GM12878 (cell line): ENCODE results near the gene ELAVL3. TPM values are rescaled to one million over a fixed set of nuclear protein-coding genes. Genes with fewer than 3 reads are reported as not detected.

Experiments
- ATAC-seq: fragments of 200-7000 bp; cut with Tn5 transposase; 3 replicates; pipeline ENCODE4 v1.9.1; 2020; ENCODE audit warnings: mild to moderate bottlenecking, moderate library complexity
- BruUV-seq: library from RNA; stranded (reverse); fragments of 400-500 nt; replicated peaks from 2 replicates; lab custom pipeline; 2021; lab: Mats Ljungman, UMichigan
- CTCF ChIA-PET: fragments of 300-600 bp; sonication (Branson Sonifier 250); formaldehyde crosslinking; extraction: SDS; loops from one replicate; lab custom pipeline; 2021; ENCODE audit warnings: inconsistent platforms; lab: Yijun Ruan, JAX
- POLR2A ChIA-PET: fragments of 350-600 bp; formaldehyde crosslinking; extraction: SDS; loops from one replicate; lab custom pipeline; 2021; ENCODE audit warnings: inconsistent platforms; lab: Charles Lee
- RAD21 ChIA-PET: fragments of 300-600 bp; sonication (Branson Sonifier 250); formaldehyde crosslinking; loops from one replicate; lab custom pipeline; 2023; ENCODE audit warnings: antibody characterized with exemption; ENCODE audit not compliant: unreplicated experiment; lab: Charles Lee
- SMC1A ChIA-PET: fragments of 300-600 bp; sonication (Branson Sonifier 250); formaldehyde crosslinking; loops from one replicate; lab custom pipeline; 2023; ENCODE audit not compliant: unreplicated experiment, uncharacterized antibody; lab: Charles Lee
- DNase-seq: peaks from one replicate; pipeline ENCODE4 v3.0.0-alpha.2; 2011; ENCODE audit warnings: low read depth, low spot score
- FAIRE-seq: peaks from 3 replicates; lab custom pipeline; 2011; peaks lifted over from hg19 to GRCh38; lab: Jason Lieb, UNC
- H2AFZ ChIP-seq: 2 replicates; pipeline ENCODE4 v1.6.0; 2011; ENCODE audit warnings: low read depth, low read length, control low read depth; ENCODE audit not compliant: control insufficient read depth
- H3K27ac ChIP-seq: 2 replicates; pipeline ENCODE4 v1.5.1; 2011; ENCODE audit warnings: control low read depth; ENCODE audit not compliant: control insufficient read depth, insufficient read depth
- H3K27me3 ChIP-seq, 2 experiments: replicated peaks in 1 of 2; 2 replicates each; pipeline versions ENCODE4 v1.6.0 to v1.6.1; 2011; ENCODE audit warnings: low read length in 1 of 2; ENCODE audit not compliant: control insufficient read depth in 2 of 2, insufficient read depth in 2 of 2
- H3K36me3 ChIP-seq, 2 experiments: 2 replicates each; pipeline ENCODE4 v1.5.1; 2011; ENCODE audit warnings: low read length in 1 of 2; ENCODE audit not compliant: control insufficient read depth in 2 of 2, insufficient read depth in 2 of 2
- H3K4me1 ChIP-seq: 2 replicates; pipeline ENCODE4 v1.6.1; 2011; ENCODE audit warnings: mild to moderate bottlenecking, low read length, moderate library complexity, mixed read lengths; ENCODE audit not compliant: control insufficient read depth, insufficient read depth
- H3K4me2 ChIP-seq: 2 replicates; pipeline ENCODE4 v1.6.0; 2011; ENCODE audit warnings: control low read depth; ENCODE audit not compliant: control insufficient read depth, insufficient read depth
- H3K4me3 ChIP-seq: fragments of 200-600 bp; sonication (generic); 2 replicates; pipeline ENCODE4 v1.5.1; 2016
- H3K79me2 ChIP-seq: 2 replicates; pipeline ENCODE4 v1.6.0; 2011; ENCODE audit warnings: low read length; ENCODE audit not compliant: control insufficient read depth, insufficient read depth
- H3K9ac ChIP-seq: 2 replicates; pipeline ENCODE4 v1.8.0; 2011; ENCODE audit warnings: low read length, control low read depth, mixed read lengths; ENCODE audit not compliant: control insufficient read depth, insufficient read depth
- H3K9me3 ChIP-seq: replicated peaks from 3 replicates; pipeline ENCODE4 v1.5.1; 2011; ENCODE audit warnings: mild to moderate bottlenecking, low read length; ENCODE audit not compliant: control insufficient read depth, insufficient read depth
- H4K20me1 ChIP-seq: 2 replicates; pipeline ENCODE4 v1.6.0; 2011; ENCODE audit not compliant: control insufficient read depth, insufficient read depth
- CBX5 ChIP-seq: sonication (generic); IDR thresholded peaks from 2 replicates; pipeline ENCODE4 v1.6.1; 2016; ENCODE audit warnings: low read depth, moderate library complexity, mild to moderate bottlenecking, inconsistent platforms
- HDAC6 ChIP-seq: fragments of 200-600 bp; sonication (generic); IDR thresholded peaks from one replicate; pipeline ENCODE4 v1.8.0; 2017; ENCODE audit warnings: antibody characterized with exemption; ENCODE audit not compliant: unreplicated experiment
- MTA3 ChIP-seq: IDR thresholded peaks from 2 replicates; pipeline ENCODE4 v1.6.1; 2012; ENCODE audit warnings: low read length, inconsistent platforms, borderline replicate concordance
- PAX5 ChIP-seq: IDR thresholded peaks from 2 replicates; pipeline ENCODE4 v1.6.1; 2011; ENCODE audit warnings: low read depth, low read length, borderline replicate concordance
- SPI1 ChIP-seq: IDR thresholded peaks from 2 replicates; pipeline ENCODE4 v1.6.1; 2011; ENCODE audit warnings: low read depth, mild to moderate bottlenecking, low read length, moderate library complexity, borderline replicate concordance; ENCODE audit not compliant: insufficient read depth
- SREBF2 ChIP-seq: IDR thresholded peaks from 2 replicates; pipeline ENCODE4 v1.6.1; 2012; ENCODE audit warnings: mild to moderate bottlenecking, low read length
- SRF ChIP-seq, 2 experiments: IDR thresholded peaks; 2 replicates each; pipeline ENCODE4 v1.6.1; 2011; ENCODE audit warnings: low read depth in 2 of 2, low read length in 2 of 2, mild to moderate bottlenecking in 1 of 2, moderate library complexity in 1 of 2
- ZNF384 ChIP-seq: IDR thresholded peaks from 2 replicates; pipeline ENCODE4 v1.6.1; 2012; ENCODE audit warnings: low read depth, mild to moderate bottlenecking, low read length, improper control_type of control experiment, borderline replicate concordance
- ZNF592 ChIP-seq: fragments of 450-650 bp; IDR thresholded peaks from 2 replicates; pipeline ENCODE4 v1.6.1; 2017; ENCODE audit warnings: mild to moderate bottlenecking, moderate library complexity
- WGBS: methylation state at CpG from one replicate; pipeline ENCODE4 v1.1.6; 2016; ENCODE audit warnings: low lambda C conversion rate; ENCODE audit not compliant: insufficient replicate concordance, insufficient coverage; ENCODE audit errors: missing lambda C conversion rate; 5-methylcytosine and 5-hydroxymethylcytosine counted together
- in situ Hi-C: fragments of 300-500 bp; cut with MboI; formaldehyde crosslinking; loops from 9 replicates; pipeline ENCODE4 v1.14.3; 2018; ENCODE audit warnings: mixed read lengths
- intact Hi-C: fragments of 100-400 bp; cut with micrococcal nuclease; formaldehyde crosslinking; loops from one replicate; pipeline ENCODE4 v1.14.2; 2022; ENCODE audit not compliant: unreplicated experiment
- polyA plus RNA-seq, 11 experiments: library from polyadenylated mRNA; depleted of rRNA in 4 of 11; unstranded in 6 of 11; stranded (reverse) in 5 of 11; fragments of >200 nt; fragmentation: Nextera tagmentation in 4 of 11; fragmentation: Illumina TruSeq in 1 of 11; extraction: Ambion mirVana in 4 of 11; extraction: Trizol in 1 of 11; gene quantifications; 1 replicate in 1 of 11; 2 replicates in 10 of 11; pipeline versions ENCODE4 v1.2.1 to v1.2.3, GENCODE V29; 2011 to 2016; ENCODE audit warnings: inconsistent platforms in 2 of 11, missing spikeins in 2 of 11, low read depth in 1 of 11
- total RNA-seq, 4 experiments: library from RNA; depleted of rRNA in 3 of 4; stranded (reverse); fragments of >200 nt in 3 of 4; fragmentation: Illumina TruSeq in 1 of 4; extraction: Trizol in 1 of 4; gene quantifications; 2 replicates each; pipeline versions ENCODE4 v1.2.1 to v1.2.3, GENCODE V29; 2013 to 2021
- TF ChIP-seq, protein P1 (sequence below): IDR thresholded peaks from 2 replicates; pipeline ENCODE4 v1.6.1; 2012; ENCODE audit warnings: mild to moderate bottlenecking, low read depth, low read length

The ELAVL3 gene
- total and polyA plus RNA-seq, 10 of the 15 experiments (the other 5 are each of a cell fraction or from before 2014, with no cell fraction given): under 0.01 to 0.05 (median 0.01) TPM; not detected in 7

DNA sequence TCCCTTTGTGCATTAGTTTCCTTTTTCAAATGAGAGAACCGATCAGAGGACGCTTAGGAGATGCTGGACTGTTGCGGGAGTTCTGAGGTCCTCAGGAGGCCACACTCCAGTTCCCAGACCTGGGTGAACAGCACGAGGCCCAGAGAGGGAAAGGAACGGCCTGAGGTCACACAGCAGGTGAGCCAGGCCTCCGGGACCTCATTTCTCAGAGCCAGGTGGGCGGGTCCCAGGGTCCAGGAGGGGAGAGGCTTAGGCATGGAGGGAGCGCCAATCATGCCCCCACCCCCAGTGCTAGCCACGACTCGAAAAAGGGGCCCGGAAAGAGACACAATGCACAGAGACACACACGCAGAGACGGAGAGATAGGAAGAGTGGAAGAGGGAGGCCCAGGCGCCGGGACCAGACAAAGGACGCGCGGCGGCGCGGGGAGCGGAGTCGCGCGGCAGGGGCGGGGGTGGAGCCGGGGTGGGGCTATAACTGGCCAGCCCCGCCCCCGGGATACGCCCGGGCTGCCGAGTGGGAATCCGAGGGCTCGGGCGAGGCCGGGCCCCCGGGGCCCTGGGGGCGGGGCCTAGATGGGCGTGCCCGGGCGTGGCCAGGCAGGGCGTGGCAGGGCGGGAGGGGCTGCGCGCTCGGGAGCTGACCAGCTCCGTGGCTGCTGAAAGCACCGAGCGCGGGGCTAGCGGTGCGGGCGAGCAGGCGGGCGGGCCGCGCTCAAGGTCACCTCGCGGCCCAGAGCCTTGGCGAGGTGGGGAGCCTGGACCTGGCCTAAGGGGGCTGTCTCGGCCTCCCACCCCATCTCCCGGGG, 1.6 kb downstream of the ELAVL3 start (continued):
- TF ChIP-seq, protein P1, sequence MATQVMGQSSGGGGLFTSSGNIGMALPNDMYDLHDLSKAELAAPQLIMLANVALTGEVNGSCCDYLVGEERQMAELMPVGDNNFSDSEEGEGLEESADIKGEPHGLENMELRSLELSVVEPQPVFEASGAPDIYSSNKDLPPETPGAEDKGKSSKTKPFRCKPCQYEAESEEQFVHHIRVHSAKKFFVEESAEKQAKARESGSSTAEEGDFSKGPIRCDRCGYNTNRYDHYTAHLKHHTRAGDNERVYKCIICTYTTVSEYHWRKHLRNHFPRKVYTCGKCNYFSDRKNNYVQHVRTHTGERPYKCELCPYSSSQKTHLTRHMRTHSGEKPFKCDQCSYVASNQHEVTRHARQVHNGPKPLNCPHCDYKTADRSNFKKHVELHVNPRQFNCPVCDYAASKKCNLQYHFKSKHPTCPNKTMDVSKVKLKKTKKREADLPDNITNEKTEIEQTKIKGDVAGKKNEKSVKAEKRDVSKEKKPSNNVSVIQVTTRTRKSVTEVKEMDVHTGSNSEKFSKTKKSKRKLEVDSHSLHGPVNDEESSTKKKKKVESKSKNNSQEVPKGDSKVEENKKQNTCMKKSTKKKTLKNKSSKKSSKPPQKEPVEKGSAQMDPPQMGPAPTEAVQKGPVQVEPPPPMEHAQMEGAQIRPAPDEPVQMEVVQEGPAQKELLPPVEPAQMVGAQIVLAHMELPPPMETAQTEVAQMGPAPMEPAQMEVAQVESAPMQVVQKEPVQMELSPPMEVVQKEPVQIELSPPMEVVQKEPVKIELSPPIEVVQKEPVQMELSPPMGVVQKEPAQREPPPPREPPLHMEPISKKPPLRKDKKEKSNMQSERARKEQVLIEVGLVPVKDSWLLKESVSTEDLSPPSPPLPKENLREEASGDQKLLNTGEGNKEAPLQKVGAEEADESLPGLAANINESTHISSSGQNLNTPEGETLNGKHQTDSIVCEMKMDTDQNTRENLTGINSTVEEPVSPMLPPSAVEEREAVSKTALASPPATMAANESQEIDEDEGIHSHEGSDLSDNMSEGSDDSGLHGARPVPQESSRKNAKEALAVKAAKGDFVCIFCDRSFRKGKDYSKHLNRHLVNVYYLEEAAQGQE: peak; percentile 82
- no peak for TF ChIP-seq MTA3

- intact Hi-C loops (no loop called here), in situ Hi-C loops (loop anchor here (10.0 kb wide), 1 partner anchor 184 kb away; the partner anchor contains the start of gene TSPAN16)
- Histone ChIP-seq H3K4me1 (peaks cover 19% of the 10 kb centered on the region), H3K4me3 (no peak overlapping the region), H3K4me2 (no peak overlapping the region), H3K9me3 (no peaks in the 10 kb centered on the region; the same call in 2 of the 3 replicates), H3K79me2 (no peaks in the 10 kb centered on the region), H3K9ac (no peak overlapping the region), H3K27me3 (peaks cover 8 to 10% of the 10 kb centered on the region in 2 experiments), H3K27ac (no peak overlapping the region), H2AFZ (no peak overlapping the region), H4K20me1 (no peaks in the 10 kb centered on the region), H3K36me3 (no peaks in the 10 kb centered on the region)
- ChIA-PET RAD21 (interaction anchor here (2.3 kb wide), 1 partner anchor 97 kb away, joined by 5 read pairs; no protein-coding TSS in a partner anchor), SMC1A (interaction anchor here (1.2 kb wide), 1 partner anchor 97 kb away, joined by 4 read pairs; no protein-coding TSS in a partner anchor), POLR2A (no interaction called here), CTCF (interaction anchor here (0.5 kb wide), 1 partner anchor 8 kb away, joined by 4 read pairs; no protein-coding TSS in a partner anchor)
- 48% methylated on average over 19 of the region's 19 CpGs for WGBS
- ATAC-seq: no peak
- no TSS peak for BruUV-seq
- FAIRE-seq: no peak
- no peak for TF ChIP-seq ZNF384
- peak; percentile 82 for TF ChIP-seq SPI1
- no peak for TF ChIP-seq PAX5
- TF ChIP-seq SRF (IDR thresholded peaks at IDR 0.05; ENCODE audit: low read depth in 2 of 2, low read length in 2 of 2): no peak
- TF ChIP-seq CBX5: no peak
- no peak for TF ChIP-seq ZNF592
- no peak for TF ChIP-seq SREBF2
- no peak for TF ChIP-seq HDAC6
- DNase-seq: no peak
Observed at GRCh38 chr19:11478167-11479089, 2.4 kb downstream of the ELAVL3 start.
